ENCODE measurements around the gene FBXL7.

Gene FBXL7

GRCh38 chr5:15579193-15579990 is 79.4 kb downstream of the FBXL7 start:
- no peak for FAIRE-seq

GRCh38 chr5:15584528-15584927 is 84.5 kb downstream of the FBXL7 start:
- no peak for TF ChIP-seq CTCF (IDR thresholded peaks at IDR 0.05; ENCODE audit: insufficient read depth, missing control alignments)
- DNase-seq (ENCODE audit: insufficient read length, low spot score) (no peak), FAIRE-seq (no peak)

More at GRCh38 chr5:15579193-15579990, 79.4 kb downstream of the FBXL7 start:
- DNase-seq (ENCODE audit: insufficient read length, low spot score): no peak
- no peak for TF ChIP-seq CTCF (IDR thresholded peaks at IDR 0.05; ENCODE audit: insufficient read depth, missing control alignments)

- DNase-seq (ENCODE audit: insufficient read length, low spot score) (no peak), FAIRE-seq (no peak)
- TF ChIP-seq CTCF (IDR thresholded peaks at IDR 0.05; ENCODE audit: insufficient read depth, missing control alignments): no peak
Observed at GRCh38 chr5:15585128-15585527, 85.1 kb downstream of the FBXL7 start.

- DNase-seq (ENCODE audit: insufficient read length, low spot score) (no peak), FAIRE-seq (no peak)
- TF ChIP-seq CTCF (IDR thresholded peaks at IDR 0.05; ENCODE audit: insufficient read depth, missing control alignments): no peak
Observed at GRCh38 chr5:15585841-15586591, 86.0 kb downstream of the FBXL7 start.

GRCh38 chr5:15587916-15588315 is 87.9 kb downstream of the FBXL7 start:
- FAIRE-seq (no peak), DNase-seq (ENCODE audit: insufficient read length, low spot score) (no peak)
- TF ChIP-seq CTCF (IDR thresholded peaks at IDR 0.05; ENCODE audit: insufficient read depth, missing control alignments): no peak

GRCh38 chr5:15592728-15593127 is 92.7 kb downstream of the FBXL7 start:
- TF ChIP-seq CTCF (IDR thresholded peaks at IDR 0.05; ENCODE audit: insufficient read depth, missing control alignments): no peak
- DNase-seq (ENCODE audit: insufficient read length, low spot score): no peak
- FAIRE-seq: no peak
